KMS-11 (cell line): Measurements from ENCODE around the gene RORC.

Source experiments
- H2AFZ ChIP-seq: fragments of 200-600 bp; sonication (generic); 2 replicates; pipeline ENCODE4 v1.6.1; 2016; ENCODE audit warnings: antibody characterized with exemption, mixed run types, low read depth
- H3K27ac ChIP-seq: fragments of 200-600 bp; sonication (generic); 2 replicates; pipeline ENCODE4 v1.6.1; 2016; ENCODE audit warnings: mild to moderate bottlenecking, mixed run types
- H3K27me3 ChIP-seq: fragments of 200-600 bp; sonication (generic); 2 replicates; pipeline ENCODE4 v1.6.1; 2017; ENCODE audit warnings: mild to moderate bottlenecking, low read depth, mixed run types, moderate library complexity; ENCODE audit not compliant: insufficient read depth
- H3K36me3 ChIP-seq: fragments of 200-600 bp; sonication (generic); 2 replicates; pipeline ENCODE4 v1.6.1; 2017; ENCODE audit warnings: mild to moderate bottlenecking, mixed run types; ENCODE audit not compliant: insufficient read depth
- H3K4me1 ChIP-seq: fragments of 200-600 bp; sonication (generic); 2 replicates; pipeline ENCODE4 v1.6.1; 2016; ENCODE audit warnings: mild to moderate bottlenecking, low read depth, mixed run types; ENCODE audit not compliant: poor library complexity, severe bottlenecking
- H3K4me2 ChIP-seq: fragments of 200-600 bp; sonication (generic); 2 replicates; pipeline ENCODE4 v1.7.0; 2016; ENCODE audit warnings: mild to moderate bottlenecking, mixed run types
- H3K4me3 ChIP-seq: fragments of 200-600 bp; sonication (generic); IDR thresholded peaks from 2 replicates; pipeline ENCODE4 v1.6.1; 2017; ENCODE audit warnings: low read depth, low read length, mixed read lengths; ENCODE audit not compliant: insufficient read depth
- H3K79me2 ChIP-seq: fragments of 200-600 bp; sonication (generic); 2 replicates; pipeline ENCODE4 v1.6.1; 2016; ENCODE audit warnings: low read depth, mixed run types; ENCODE audit not compliant: insufficient read depth
- H3K9ac ChIP-seq: fragments of 200-600 bp; sonication (generic); 2 replicates; pipeline ENCODE4 v1.6.1; 2016; ENCODE audit warnings: mild to moderate bottlenecking, mixed run types
- H4K20me1 ChIP-seq: fragments of 200-600 bp; sonication (generic); 2 replicates; pipeline ENCODE4 v1.6.1; 2016; ENCODE audit warnings: mild to moderate bottlenecking, mixed run types; ENCODE audit not compliant: insufficient read depth
- TF ChIP-seq, protein P1 (sequence below): fragments of 200-600 bp; sonication (generic); conservative IDR thresholded peaks from 2 replicates; pipeline ENCODE4 v1.6.1; 2017; ENCODE audit warnings: low read depth, mild to moderate bottlenecking, antibody characterized with exemption, low read length, moderate library complexity, mixed read lengths

Gene RORC

DNA sequence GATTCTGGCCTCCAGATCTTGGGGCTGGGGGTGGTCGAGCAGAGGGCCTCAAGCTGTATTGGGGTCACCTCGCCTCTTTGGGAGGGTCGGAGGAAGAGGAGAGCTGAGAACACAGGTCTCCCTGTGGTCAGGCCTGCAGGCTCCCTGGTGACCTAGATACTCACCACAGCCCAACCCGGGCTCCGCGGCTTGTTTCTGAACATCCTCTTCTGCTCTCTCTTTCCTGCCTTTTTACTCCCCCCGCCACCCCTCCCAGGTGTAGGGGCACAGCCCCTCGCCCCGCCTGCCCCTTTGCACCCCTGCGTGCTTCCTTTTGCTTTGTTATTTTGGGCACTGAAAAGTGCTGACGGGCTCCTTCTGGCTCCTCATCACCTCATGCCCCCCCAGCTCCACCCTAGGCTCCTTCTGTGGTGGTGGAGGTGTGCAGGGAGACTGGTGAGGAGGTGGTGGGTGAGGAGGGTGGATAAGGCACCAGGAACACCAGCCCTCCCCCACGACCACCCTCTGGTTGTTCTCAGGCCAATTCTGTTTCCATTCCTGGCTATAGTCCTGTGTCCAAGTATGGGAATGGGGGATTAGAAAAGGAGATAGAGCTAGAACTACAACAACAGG, 15.8 kb downstream of the RORC start:
- Histone ChIP-seq H3K4me2 (peak overlapping the region; percentile 56), H3K9ac (peak overlapping the region; percentile 9; the same call in 1 of the 2 replicates), H3K27ac (peak overlapping the region; percentile 25), H3K79me2 (no peaks in the 10 kb centered on the region), H3K4me1 (peaks cover 35% of the 10 kb centered on the region), H2AFZ (peak overlapping the region; percentile 47), H4K20me1 (no peaks in the 10 kb centered on the region), H3K36me3 (no peaks in the 10 kb centered on the region), H3K27me3 (no peaks in the 10 kb centered on the region), H3K4me3 (no peak overlapping the region)
- TF ChIP-seq, protein P1, sequence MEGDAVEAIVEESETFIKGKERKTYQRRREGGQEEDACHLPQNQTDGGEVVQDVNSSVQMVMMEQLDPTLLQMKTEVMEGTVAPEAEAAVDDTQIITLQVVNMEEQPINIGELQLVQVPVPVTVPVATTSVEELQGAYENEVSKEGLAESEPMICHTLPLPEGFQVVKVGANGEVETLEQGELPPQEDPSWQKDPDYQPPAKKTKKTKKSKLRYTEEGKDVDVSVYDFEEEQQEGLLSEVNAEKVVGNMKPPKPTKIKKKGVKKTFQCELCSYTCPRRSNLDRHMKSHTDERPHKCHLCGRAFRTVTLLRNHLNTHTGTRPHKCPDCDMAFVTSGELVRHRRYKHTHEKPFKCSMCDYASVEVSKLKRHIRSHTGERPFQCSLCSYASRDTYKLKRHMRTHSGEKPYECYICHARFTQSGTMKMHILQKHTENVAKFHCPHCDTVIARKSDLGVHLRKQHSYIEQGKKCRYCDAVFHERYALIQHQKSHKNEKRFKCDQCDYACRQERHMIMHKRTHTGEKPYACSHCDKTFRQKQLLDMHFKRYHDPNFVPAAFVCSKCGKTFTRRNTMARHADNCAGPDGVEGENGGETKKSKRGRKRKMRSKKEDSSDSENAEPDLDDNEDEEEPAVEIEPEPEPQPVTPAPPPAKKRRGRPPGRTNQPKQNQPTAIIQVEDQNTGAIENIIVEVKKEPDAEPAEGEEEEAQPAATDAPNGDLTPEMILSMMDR, result no peak

DNA sequence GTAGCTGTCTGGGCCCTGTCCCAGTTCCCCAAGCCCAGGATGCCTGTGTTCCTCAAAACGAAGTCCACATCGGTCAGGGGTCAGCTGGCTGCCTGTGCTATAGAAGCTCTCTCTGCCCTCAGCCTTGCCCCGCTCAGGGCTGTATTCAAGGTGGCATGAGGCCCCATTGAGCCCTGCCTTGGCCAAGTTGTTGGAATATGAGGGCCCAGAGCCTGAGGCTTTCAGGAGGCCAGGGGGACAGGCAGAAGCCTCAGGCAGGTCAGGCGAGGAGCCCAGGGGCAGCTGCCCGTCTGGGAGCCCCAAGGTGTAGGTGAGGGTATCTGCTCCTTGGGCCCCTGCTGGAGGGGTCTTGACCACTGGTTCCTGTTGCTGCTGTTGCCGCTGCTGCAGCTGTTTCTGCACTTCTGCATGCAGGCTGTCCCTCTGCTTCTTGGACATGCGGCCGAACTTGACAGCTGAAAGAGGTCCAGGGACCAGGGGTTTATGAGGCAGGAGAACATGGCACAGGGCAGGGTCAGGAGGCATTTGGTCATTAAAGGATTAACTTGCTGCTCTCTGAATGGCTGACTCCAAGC, 16.5 kb downstream of the RORC start:
- H4K20me1 ChIP-seq, result no peaks in the 10 kb centered on the region
- peaks cover 28% of the 10 kb centered on the region for H3K4me1 ChIP-seq
- no peaks in the 10 kb centered on the region for H3K36me3 ChIP-seq
- peak overlapping the region; percentile 25 for H3K27ac ChIP-seq
- TF ChIP-seq, protein P1, result no peak
- peak overlapping the region; percentile 47; the same call in 1 of the 2 replicates for H2AFZ ChIP-seq
- H3K9ac ChIP-seq, result peak overlapping the region; percentile 9; the same call in 1 of the 2 replicates
- H3K79me2 ChIP-seq, result no peaks in the 10 kb centered on the region
- H3K4me3 ChIP-seq, result no peak overlapping the region
- peak overlapping the region; percentile 56; the same call in 1 of the 2 replicates for H3K4me2 ChIP-seq
- no peaks in the 10 kb centered on the region for H3K27me3 ChIP-seq

DNA sequence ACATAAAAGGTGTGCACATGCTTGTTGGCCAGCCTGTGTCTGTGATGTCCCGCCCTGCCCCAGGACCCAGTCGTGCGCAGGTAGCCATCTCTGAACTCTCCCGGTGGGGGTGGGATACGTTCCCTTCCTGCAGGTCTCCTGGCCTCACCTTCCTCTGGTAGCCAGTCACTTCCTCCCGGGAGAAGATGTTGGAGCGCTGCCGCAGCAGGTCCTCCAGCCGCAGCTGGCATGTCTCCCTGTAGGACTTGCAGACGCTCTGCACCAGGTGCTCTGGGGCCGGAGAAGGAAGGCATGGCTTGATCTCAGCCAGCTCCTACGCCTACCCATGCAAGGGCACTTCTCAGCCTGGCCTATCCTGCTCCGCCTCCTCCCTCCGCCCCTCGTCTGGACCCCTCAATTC, 17.2 kb downstream of the RORC start:
- no peaks in the 10 kb centered on the region for H3K79me2 ChIP-seq
- H3K4me3 ChIP-seq, result no peak overlapping the region
- H3K27ac ChIP-seq, result no peak overlapping the region
- no peaks in the 10 kb centered on the region for H3K27me3 ChIP-seq
- no peak overlapping the region for H2AFZ ChIP-seq
- H3K36me3 ChIP-seq, result no peaks in the 10 kb centered on the region
- no peak overlapping the region for H3K9ac ChIP-seq
- TF ChIP-seq, protein P1, result no peak
- H3K4me1 ChIP-seq, result peaks cover 28% of the 10 kb centered on the region
- H4K20me1 ChIP-seq, result no peaks in the 10 kb centered on the region
- no peak overlapping the region for H3K4me2 ChIP-seq

DNA sequence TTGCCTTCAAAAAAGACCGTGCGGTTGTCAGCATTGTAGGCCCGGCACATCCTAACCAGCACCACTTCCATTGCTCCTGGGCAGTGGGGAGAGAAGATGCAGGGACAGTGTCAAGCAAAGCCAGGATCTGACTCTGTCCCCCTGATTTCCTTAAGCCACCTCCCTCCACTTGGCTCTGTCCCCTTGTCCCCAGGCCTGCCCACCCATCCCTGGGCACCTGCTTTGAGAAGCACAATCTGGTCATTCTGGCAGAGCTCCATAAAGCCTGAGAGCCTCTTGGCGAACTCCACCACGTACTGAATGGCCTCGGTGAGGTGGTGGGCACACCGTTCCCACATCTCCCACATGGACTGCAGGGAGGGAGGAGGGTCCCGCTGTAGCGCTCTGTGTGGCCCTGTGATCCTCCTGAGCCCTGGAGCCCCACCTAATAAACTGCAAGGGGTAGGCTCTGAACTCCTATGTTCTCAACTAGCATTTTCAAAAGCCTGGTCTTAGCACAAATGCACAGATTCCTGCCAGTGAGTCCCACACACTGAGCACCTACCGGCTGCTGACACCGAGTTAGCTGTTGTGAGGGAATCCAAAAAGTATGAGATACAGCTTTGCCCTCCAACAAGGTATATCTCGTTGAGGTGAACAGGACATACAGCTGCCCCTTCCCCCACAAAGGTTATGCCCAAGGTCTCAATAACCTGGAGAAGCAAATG, 18.2 kb downstream of the RORC start:
- Histone ChIP-seq H2AFZ (no peak overlapping the region), H3K4me1 (peaks cover 28% of the 10 kb centered on the region), H3K27ac (no peak overlapping the region), H3K9ac (no peak overlapping the region), H3K4me3 (no peak overlapping the region), H3K79me2 (no peaks in the 10 kb centered on the region), H4K20me1 (no peaks in the 10 kb centered on the region), H3K36me3 (no peaks in the 10 kb centered on the region), H3K27me3 (no peaks in the 10 kb centered on the region), H3K4me2 (no peak overlapping the region)
- TF ChIP-seq, protein P1, result no peak
